CD8-positive, alpha-beta memory T cell (primary cell): ENCODE results near the gene C16orf92. TPM values are rescaled to one million over a fixed set of nuclear protein-coding genes. Genes with fewer than 3 reads are reported as not detected.

Experiments
- CTCF ChIA-PET: fragments of 350-600 bp; sonication (Branson Sonifier 250); formaldehyde crosslinking; loops from one replicate; lab custom pipeline; 2021; ENCODE audit warnings: antibody characterized with exemption; lab: Charles Lee
- POLR2A ChIA-PET: fragments of 350-600 bp; sonication (Branson Sonifier 250); formaldehyde crosslinking; loops from one replicate; lab custom pipeline; 2021; ENCODE audit warnings: antibody characterized with exemption; lab: Charles Lee
- DNase-seq, 5 donors: peaks; one replicate each; pipeline versions ENCODE4 v3.0.0 to v3.0.0-alpha.2; 2020 to 2022; ENCODE audit warnings: mixed read lengths in 1 of 5
- H3K27ac ChIP-seq: one replicate; pipeline ENCODE4 v1.7.0; 2013; ENCODE audit warnings: low read depth, mild to moderate bottlenecking, low read length, moderate library complexity
- H3K27me3 ChIP-seq: 2 replicates; pipeline ENCODE4 v1.7.0; 2013; ENCODE audit warnings: low read length, mild to moderate bottlenecking; ENCODE audit not compliant: insufficient read depth, poor library complexity, severe bottlenecking
- H3K36me3 ChIP-seq: 2 replicates; pipeline ENCODE4 v1.7.0; 2013; ENCODE audit warnings: mild to moderate bottlenecking, low read length, moderate library complexity; ENCODE audit not compliant: insufficient read depth
- H3K4me1 ChIP-seq: 2 replicates; pipeline ENCODE4 v1.7.0; 2013; ENCODE audit warnings: mild to moderate bottlenecking, low read length, moderate library complexity; ENCODE audit not compliant: insufficient read depth
- H3K4me3 ChIP-seq: 2 replicates; pipeline ENCODE4 v1.7.0; 2013; ENCODE audit warnings: mild to moderate bottlenecking, low read length
- H3K9me3 ChIP-seq: 2 replicates; pipeline ENCODE4 v1.7.0; 2013; ENCODE audit warnings: mild to moderate bottlenecking, low read length
- H3K27ac Mint-ChIP-seq, 8 donors: one replicate each; pipeline ENCODE4 v1.8.0; 2020 to 2021; ENCODE audit warnings: mixed read lengths in 8 of 8, mild to moderate bottlenecking in 6 of 8, inconsistent platforms in 3 of 8, moderate library complexity in 3 of 8
- H3K27me3 Mint-ChIP-seq, 2 donors: one replicate each; pipeline ENCODE4 v1.8.0; 2020 to 2021; ENCODE audit warnings: mixed read lengths in 2 of 2, mild to moderate bottlenecking in 1 of 2, moderate library complexity in 1 of 2
- H3K36me3 Mint-ChIP-seq, 3 donors: one replicate each; pipeline ENCODE4 v1.8.0; 2020 to 2021; ENCODE audit warnings: mixed read lengths in 3 of 3, inconsistent platforms in 1 of 3, mild to moderate bottlenecking in 1 of 3
- H3K4me1 Mint-ChIP-seq, 3 donors: one replicate each; pipeline ENCODE4 v1.8.0; 2020 to 2021; ENCODE audit warnings: mixed read lengths in 3 of 3, inconsistent platforms in 1 of 3, mild to moderate bottlenecking in 1 of 3
- H3K4me3 Mint-ChIP-seq, 7 donors: one replicate each; pipeline ENCODE4 v1.8.0; 2020 to 2021; ENCODE audit warnings: mixed read lengths in 7 of 7, mild to moderate bottlenecking in 6 of 7, moderate library complexity in 4 of 7, inconsistent platforms in 2 of 7
- H3K9me3 Mint-ChIP-seq, 5 donors: one replicate each; pipeline ENCODE4 v1.8.0; 2020 to 2022; ENCODE audit warnings: mixed read lengths in 5 of 5, mild to moderate bottlenecking in 3 of 5, moderate library complexity in 2 of 5, inconsistent platforms in 1 of 5
- polyA plus RNA-seq: library from polyadenylated mRNA; unstranded; fragments of 300-500 nt; fragmentation: Illumina TruSeq; gene quantifications from one replicate; pipeline ENCODE4 v1.2.3, GENCODE V29; 2021
- total RNA-seq, 2 experiments: library from RNA; stranded (reverse); gene quantifications; one replicate each; pipeline ENCODE4 v1.2.3, GENCODE V29; 2021

C16orf92 gene
- total and polyA plus RNA-seq, 3 experiments from 2014 or later, result not detected

DNA sequence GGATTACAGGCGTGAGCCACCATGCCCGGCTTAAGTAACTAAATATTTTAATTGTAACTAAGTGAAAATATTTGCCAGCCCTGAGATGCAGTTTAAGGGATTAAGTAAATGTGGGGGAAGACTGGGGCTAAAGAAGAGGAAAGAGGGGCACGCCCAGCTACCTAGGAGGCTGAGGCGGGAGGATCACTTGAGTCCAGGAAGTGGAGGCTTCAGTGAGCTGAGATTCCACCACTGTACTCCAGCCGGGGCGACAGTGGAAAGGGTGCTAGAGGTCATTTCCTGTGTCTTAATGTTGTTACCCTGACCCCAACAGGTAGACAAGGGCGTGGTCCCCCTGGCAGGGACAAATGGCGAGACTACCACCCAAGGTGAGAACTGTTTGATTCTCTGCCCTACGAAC, 45.3 kb downstream of the C16orf92 start:
- POLR2A ChIA-PET, result interaction anchor here (3.7 to 7.1 kb wide), 3 partner anchors 8 to 117 kb away, joined by 34 to 89 read pairs (median 50); partner anchors contain the start of genes PPP4C, TBX6 and YPEL3
- Histone ChIP-seq H3K4me3 (no peak overlapping the region), H3K4me1 (peaks cover 42% of the 10 kb centered on the region), H3K9me3 (no peaks in the 10 kb centered on the region), H3K27ac (peak overlapping the region; percentile 30), H3K27me3 (no peaks in the 10 kb centered on the region), H3K36me3 (peaks cover 54% of the 10 kb centered on the region)
- Mint-ChIP-seq H3K36me3 (peaks cover 6 to 77% (median 11%) of the 10 kb centered on the region in 3 donors), H3K4me1 (peaks cover 36 to 52% (median 40%) of the 10 kb centered on the region in 3 donors), H3K27ac (peak overlapping the region; percentile 39 to 86 (median 75)), H3K9me3 (no peaks in the 10 kb centered on the region), H3K4me3 (peak overlapping the region; percentile 50 to 84 (median 71)), H3K27me3 (peaks cover 0 to 3% of the 10 kb centered on the region in 2 donors)
- CTCF ChIA-PET, result interaction anchor here (3.8 kb wide), 1 partner anchor 25 kb away, joined by 41 read pairs; the partner anchor contains the start of genes TBX6 and YPEL3
- DNase-seq, result no peak

GRCh38 chr16:30068750-30069610, 46.0 kb downstream of the C16orf92 start:
- Histone ChIP-seq H3K27ac (peak overlapping the region; percentile 30), H3K27me3 (no peaks in the 10 kb centered on the region), H3K9me3 (no peaks in the 10 kb centered on the region), H3K4me3 (no peak overlapping the region), H3K36me3 (peaks cover 54% of the 10 kb centered on the region), H3K4me1 (peaks cover 36% of the 10 kb centered on the region)
- peaks cover 33 to 46% (median 34%) of the 10 kb centered on the region in 3 donors for H3K4me1 Mint-ChIP-seq
- H3K9me3 Mint-ChIP-seq, result no peaks in the 10 kb centered on the region
- peak overlapping the region; percentile 50 to 84 (median 71) for H3K4me3 Mint-ChIP-seq
- CTCF ChIA-PET, result interaction anchor here (1.1 to 1.8 kb wide), 2 partner anchors 9 to 25 kb away, joined by 4 read pairs; no protein-coding TSS in a partner anchor
- peaks cover 6 to 78% (median 11%) of the 10 kb centered on the region in 3 donors for H3K36me3 Mint-ChIP-seq
- POLR2A ChIA-PET, result interaction anchor here (7.1 kb wide), 1 partner anchor 24 kb away, joined by 89 read pairs; the partner anchor contains the start of genes TBX6 and YPEL3
- H3K27me3 Mint-ChIP-seq, result peaks cover 0 to 3% of the 10 kb centered on the region in 2 donors
- peak overlapping the region; percentile 39 to 86 (median 75) for H3K27ac Mint-ChIP-seq
- DNase-seq, result peak; percentile 36 to 71 (median 50)

DNA sequence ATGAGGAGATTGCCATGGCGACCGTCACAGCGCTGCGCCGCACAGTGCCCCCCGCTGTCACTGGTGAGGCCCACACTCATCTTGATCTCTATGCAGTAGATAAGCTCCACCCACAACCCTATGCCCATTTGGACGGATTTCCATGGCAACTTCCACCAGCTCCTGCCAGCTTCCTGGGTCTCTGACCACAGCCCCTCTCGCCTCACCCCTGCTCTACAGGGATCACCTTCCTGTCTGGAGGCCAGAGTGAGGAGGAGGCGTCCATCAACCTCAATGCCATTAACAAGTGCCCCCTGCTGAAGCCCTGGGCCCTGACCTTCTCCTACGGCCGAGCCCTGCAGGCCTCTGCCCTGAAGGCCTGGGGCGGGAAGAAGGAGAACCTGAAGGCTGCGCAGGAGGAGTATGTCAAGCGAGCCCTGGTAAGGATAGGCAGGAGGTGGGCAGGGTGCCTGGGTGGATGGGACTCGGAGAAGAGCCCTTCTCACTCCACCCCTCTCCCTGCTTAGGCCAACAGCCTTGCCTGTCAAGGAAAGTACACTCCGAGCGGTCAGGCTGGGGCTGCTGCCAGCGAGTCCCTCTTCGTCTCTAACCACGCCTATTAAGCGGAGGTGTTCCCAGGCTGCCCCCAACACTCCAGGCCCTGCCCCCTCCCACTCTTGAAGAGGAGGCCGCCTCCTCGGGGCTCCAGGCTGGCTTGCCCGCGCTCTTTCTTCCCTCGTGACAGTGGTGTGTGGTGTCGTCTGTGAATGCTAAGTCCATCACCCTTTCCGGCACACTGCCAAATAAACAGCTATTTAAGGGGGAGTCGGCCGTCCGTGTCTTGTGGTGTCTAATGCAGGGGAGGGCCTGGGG, 46.8 kb downstream of the C16orf92 start:
- Histone ChIP-seq H3K27me3 (no peaks in the 10 kb centered on the region), H3K36me3 (peaks cover 54% of the 10 kb centered on the region), H3K27ac (peak overlapping the region; percentile 3), H3K9me3 (no peaks in the 10 kb centered on the region), H3K4me3 (no peak overlapping the region), H3K4me1 (peaks cover 36% of the 10 kb centered on the region)
- Mint-ChIP-seq H3K27ac (peak overlapping the region in 4 of 8 donors; percentile 37 to 83 (median 69)), H3K4me3 (peak overlapping the region in 3 of 7 donors; percentile 12 to 62 (median 36)), H3K4me1 (peaks cover 32 to 47% (median 33%) of the 10 kb centered on the region in 3 donors), H3K9me3 (no peaks in the 10 kb centered on the region), H3K27me3 (peaks cover 0 to 2% of the 10 kb centered on the region in 2 donors), H3K36me3 (peaks cover 6 to 72% (median 11%) of the 10 kb centered on the region in 3 donors)
- POLR2A ChIA-PET, result interaction anchor here (0.7 to 1.4 kb wide), 3 partner anchors 22 to 675 kb away, joined by 3 read pairs; partner anchors contain the start of genes TBX6 and YPEL3
- CTCF ChIA-PET, result interaction anchor here (1.1 to 1.8 kb wide), 2 partner anchors 9 to 24 kb away, joined by 4 read pairs; no protein-coding TSS in a partner anchor
- no peak for DNase-seq

GRCh38 chr16:30070490-30070889, 47.5 kb downstream of the C16orf92 start:
- POLR2A ChIA-PET, result interaction anchor here (0.7 to 1.4 kb wide), 4 partner anchors 17 to 675 kb away, joined by 3 to 4 read pairs (median 3); partner anchors contain the start of genes TBX6 and YPEL3
- no peaks in the 10 kb centered on the region for H3K27me3 Mint-ChIP-seq
- no peak for DNase-seq

More at GRCh38 chr16:30070490-30070889, 47.5 kb downstream of the C16orf92 start:
- Mint-ChIP-seq H3K4me1 (peaks cover 36 to 52% (median 39%) of the 10 kb centered on the region in 3 donors), H3K27ac (peak overlapping the region in 3 of 8 donors; percentile 12 to 83 (median 83)), H3K9me3 (no peaks in the 10 kb centered on the region), H3K4me3 (peak overlapping the region in 2 of 7 donors; percentile 10 to 47), H3K36me3 (peaks cover 6 to 67% (median 11%) of the 10 kb centered on the region in 3 donors)
- no peak overlapping the region for H3K4me3 ChIP-seq
- H3K27me3 ChIP-seq, result no peaks in the 10 kb centered on the region
- no peak overlapping the region for H3K27ac ChIP-seq
- no peaks in the 10 kb centered on the region for H3K9me3 ChIP-seq
- CTCF ChIA-PET, result interaction anchor here (1.8 to 2.0 kb wide), 2 partner anchors 8 to 21 kb away, joined by 4 to 7 read pairs; partner anchors contain the start of gene TBX6
- peaks cover 54% of the 10 kb centered on the region for H3K36me3 ChIP-seq
- H3K4me1 ChIP-seq, result peaks cover 42% of the 10 kb centered on the region

Other genes starting within 250 kb of the C16orf92 start
- gene ZG16, start 244.9 kb upstream of the C16orf92 start, total RNA-seq, result not detected
- not detected for gene ZG16, start 244.9 kb upstream of the C16orf92 start, polyA plus RNA-seq
- 100 to 1,000 TPM; 118 to 131 TPM for gene KIF22, start 232.4 kb upstream of the C16orf92 start, total RNA-seq
- gene KIF22, start 232.4 kb upstream of the C16orf92 start, polyA plus RNA-seq, result 61.2 TPM
- gene MAZ, start 216.7 kb upstream of the C16orf92 start, total RNA-seq, result 100 to 1,000 TPM; 455 to 478 TPM
- gene MAZ, start 216.7 kb upstream of the C16orf92 start, polyA plus RNA-seq, result 85.7 TPM
- gene PRRT2, start 211.0 kb upstream of the C16orf92 start, total RNA-seq, result 1 to 10 TPM; 1.2 to 1.3 TPM
- gene PRRT2, start 211.0 kb upstream of the C16orf92 start, polyA plus RNA-seq, result 0.18 TPM
- gene PAGR1, start 207.0 kb upstream of the C16orf92 start, total RNA-seq, result 10 to 100 TPM; 41.9 to 44.3 TPM
- gene PAGR1, start 207.0 kb upstream of the C16orf92 start, polyA plus RNA-seq, result 53.1 TPM
- 10 to 100 TPM; 54.5 to 55.4 TPM for gene MVP, start 202.7 kb upstream of the C16orf92 start, total RNA-seq
- gene MVP, start 202.7 kb upstream of the C16orf92 start, polyA plus RNA-seq, result 155 TPM
- 10 to 100 TPM; 63.9 to 68.4 TPM for gene CDIPT, start 160.0 kb upstream of the C16orf92 start, total RNA-seq
- 109 TPM for gene CDIPT, start 160.0 kb upstream of the C16orf92 start, polyA plus RNA-seq
- under 1 TPM; 0.07 to 0.15 TPM for gene SEZ6L2, start 123.6 kb upstream of the C16orf92 start, total RNA-seq
- not detected for gene SEZ6L2, start 123.6 kb upstream of the C16orf92 start, polyA plus RNA-seq
- gene ASPHD1, start 122.7 kb upstream of the C16orf92 start, total RNA-seq, result 1 to 10 TPM; 1.2 to 1.7 TPM
- gene ASPHD1, start 122.7 kb upstream of the C16orf92 start, polyA plus RNA-seq, result not detected
- 10 to 100 TPM; 35.7 to 37.1 TPM for gene KCTD13, start 97.0 kb upstream of the C16orf92 start, total RNA-seq
- 15.9 TPM for gene KCTD13, start 97.0 kb upstream of the C16orf92 start, polyA plus RNA-seq
- 10 to 100 TPM; 36.8 to 43.4 TPM for gene TMEM219, start 61.1 kb upstream of the C16orf92 start, total RNA-seq
- gene TMEM219, start 61.1 kb upstream of the C16orf92 start, polyA plus RNA-seq, result 168 TPM
- gene TAOK2, start 49.3 kb upstream of the C16orf92 start, total RNA-seq, result 10 to 100 TPM; 41.8 to 44.3 TPM
- gene TAOK2, start 49.3 kb upstream of the C16orf92 start, polyA plus RNA-seq, result 7.1 TPM
- gene HIRIP3, start 27.6 kb upstream of the C16orf92 start, total RNA-seq, result 10 to 100 TPM; 45.6 to 48.0 TPM
- 22.0 TPM for gene HIRIP3, start 27.6 kb upstream of the C16orf92 start, polyA plus RNA-seq
- 100 to 1,000 TPM; 121 to 123 TPM for gene INO80E, start 27.0 kb upstream of the C16orf92 start, total RNA-seq
- 6.5 TPM for gene INO80E, start 27.0 kb upstream of the C16orf92 start, polyA plus RNA-seq
- gene DOC2A, start 12.2 kb upstream of the C16orf92 start, total RNA-seq, result under 1 TPM; 0.13 to 0.42 TPM
- not detected for gene DOC2A, start 12.2 kb upstream of the C16orf92 start, polyA plus RNA-seq
- under 1 TPM; 0.55 to 0.84 TPM for gene TLCD3B, start 8.1 kb downstream of the C16orf92 start, total RNA-seq
- gene TLCD3B, start 8.1 kb downstream of the C16orf92 start, polyA plus RNA-seq, result not detected
- gene ALDOA, start 42.6 kb downstream of the C16orf92 start, total RNA-seq, result 1,000 to 10,000 TPM; 1,907 to 1,909 TPM
- gene ALDOA, start 42.6 kb downstream of the C16orf92 start, polyA plus RNA-seq, result 1,157 TPM
- gene PPP4C, start 52.8 kb downstream of the C16orf92 start, total RNA-seq, result 100 to 1,000 TPM; 137 to 149 TPM
- gene PPP4C, start 52.8 kb downstream of the C16orf92 start, polyA plus RNA-seq, result 201 TPM
- under 1 TPM; 0.71 to 0.83 TPM for gene TBX6, start 68.7 kb downstream of the C16orf92 start, total RNA-seq
- not detected for gene TBX6, start 68.7 kb downstream of the C16orf92 start, polyA plus RNA-seq
- 10 to 100 TPM; 32.6 to 36.1 TPM for gene YPEL3, start 73.0 kb downstream of the C16orf92 start, total RNA-seq
- 326 TPM for gene YPEL3, start 73.0 kb downstream of the C16orf92 start, polyA plus RNA-seq
- gene GDPD3, start 90.3 kb downstream of the C16orf92 start, total RNA-seq, result 1 to 10 TPM; 4.7 to 5.3 TPM
- not detected for gene GDPD3, start 90.3 kb downstream of the C16orf92 start, polyA plus RNA-seq
- 10 to 100 TPM; 38.3 to 43.0 TPM for gene MAPK3, start 100.0 kb downstream of the C16orf92 start, total RNA-seq
- gene MAPK3, start 100.0 kb downstream of the C16orf92 start, polyA plus RNA-seq, result 7.0 TPM
- gene CORO1A, start 160.4 kb downstream of the C16orf92 start, total RNA-seq, result 100 to 1,000 TPM; 889 to 952 TPM
- 1,446 TPM for gene CORO1A, start 160.4 kb downstream of the C16orf92 start, polyA plus RNA-seq
- 100 to 1,000 TPM; 268 to 271 TPM for gene BOLA2B, start 170.5 kb downstream of the C16orf92 start, total RNA-seq
- gene BOLA2B, start 170.5 kb downstream of the C16orf92 start, polyA plus RNA-seq, result 208 TPM
- 10 to 100 TPM; 63.6 to 70.9 TPM for gene SLX1A, start 170.7 kb downstream of the C16orf92 start, total RNA-seq
- gene SLX1A, start 170.7 kb downstream of the C16orf92 start, polyA plus RNA-seq, result 68.8 TPM
- gene SULT1A3, start 176.1 kb downstream of the C16orf92 start, total RNA-seq, result 10 to 100 TPM; 12.7 to 17.6 TPM
- gene SULT1A3, start 176.1 kb downstream of the C16orf92 start, polyA plus RNA-seq, result 1.4 TPM
- gene NPIPB13, start 225.3 kb downstream of the C16orf92 start, total RNA-seq, result 10 to 100 TPM; 10.2 to 12.0 TPM
- 1.2 TPM for gene NPIPB13, start 225.3 kb downstream of the C16orf92 start, polyA plus RNA-seq